Activated CD8-positive, alpha-beta memory T cell treated with anti-CD3 and anti-CD28 coated beads, Interleukin-2, amount 50 U/mL, for 1 hour (primary cell): Measurements from ENCODE around the gene ZNF124.

Source experiments
- DNase-seq: peaks from one replicate; pipeline ENCODE4 v3.0.0-alpha.2; 2020; ENCODE audit errors: extremely low read depth

Gene ZNF124

GRCh38 chr1:247113094-247113497 lies 58.7 kb downstream of the ZNF124 start:
- no peak for DNase-seq

GRCh38 chr1:247112479-247112781 lies 59.4 kb downstream of the ZNF124 start:
- no peak for DNase-seq

GRCh38 chr1:247111700-247112478 lies 59.9 kb downstream of the ZNF124 start:
- DNase-seq, result no peak

GRCh38 chr1:247111259-247111699 lies 60.5 kb downstream of the ZNF124 start:
- DNase-seq, result no peak

- DNase-seq, result no peak
Measured at GRCh38 chr1:247110627-247111258, 61.1 kb downstream of the ZNF124 start.

- DNase-seq, result no peak
Measured at GRCh38 chr1:247107694-247108093, 64.1 kb downstream of the ZNF124 start.

GRCh38 chr1:247105966-247106365 lies 65.9 kb downstream of the ZNF124 start:
- DNase-seq, result no peak
